Loucy (cell line): Measurements from ENCODE around the gene FYN.

Experiments
- CTCF ChIP-seq: fragments of 200-600 bp; sonication (generic); conservative IDR thresholded peaks from 2 replicates; pipeline ENCODE4 v1.5.1; 2014; ENCODE audit warnings: mild to moderate bottlenecking, antibody characterized with exemption, low read length
- EZH2phosphoT487 ChIP-seq: fragments of 200-600 bp; IDR thresholded peaks from 2 replicates; pipeline ENCODE4 v1.6.1; 2018; ENCODE audit warnings: antibody characterized with exemption, mild to moderate bottlenecking, moderate library complexity, borderline replicate concordance

GRCh38 chr6:111843347-111844147, 29.7 kb downstream of the FYN start:
- TF ChIP-seq CTCF (no peak), EZH2phosphoT487 (no peak)
